ENCODE measurements around the gene TMEM11.

- TF ChIP-seq CTCF (IDR thresholded peaks at IDR 0.05; ENCODE audit: low read depth, low read length, missing input control) = no peak
- TF ChIP-seq, protein P1, sequence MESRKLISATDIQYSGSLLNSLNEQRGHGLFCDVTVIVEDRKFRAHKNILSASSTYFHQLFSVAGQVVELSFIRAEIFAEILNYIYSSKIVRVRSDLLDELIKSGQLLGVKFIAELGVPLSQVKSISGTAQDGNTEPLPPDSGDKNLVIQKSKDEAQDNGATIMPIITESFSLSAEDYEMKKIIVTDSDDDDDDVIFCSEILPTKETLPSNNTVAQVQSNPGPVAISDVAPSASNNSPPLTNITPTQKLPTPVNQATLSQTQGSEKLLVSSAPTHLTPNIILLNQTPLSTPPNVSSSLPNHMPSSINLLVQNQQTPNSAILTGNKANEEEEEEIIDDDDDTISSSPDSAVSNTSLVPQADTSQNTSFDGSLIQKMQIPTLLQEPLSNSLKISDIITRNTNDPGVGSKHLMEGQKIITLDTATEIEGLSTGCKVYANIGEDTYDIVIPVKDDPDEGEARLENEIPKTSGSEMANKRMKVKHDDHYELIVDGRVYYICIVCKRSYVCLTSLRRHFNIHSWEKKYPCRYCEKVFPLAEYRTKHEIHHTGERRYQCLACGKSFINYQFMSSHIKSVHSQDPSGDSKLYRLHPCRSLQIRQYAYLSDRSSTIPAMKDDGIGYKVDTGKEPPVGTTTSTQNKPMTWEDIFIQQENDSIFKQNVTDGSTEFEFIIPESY (IDR thresholded peaks at IDR 0.05) = no peak
- no peak for TF ChIP-seq EGR1 (IDR thresholded peaks at IDR 0.05; ENCODE audit: low read depth in 2 of 2)
- no peak for TF ChIP-seq JUND (IDR thresholded peaks at IDR 0.05)
- no peak for TF ChIP-seq HNF4A (conservative IDR thresholded peaks at IDR 0.05)
- no peak for TF ChIP-seq GABPA (IDR thresholded peaks at IDR 0.05 in 1 of 2, conservative IDR thresholded peaks at IDR 0.05 in 1 of 2)
- TF ChIP-seq RAD21 (IDR thresholded peaks at IDR 0.05) = no peak
- no peak for TF ChIP-seq SP1 (IDR thresholded peaks at IDR 0.05)
- TF ChIP-seq, protein P2, sequence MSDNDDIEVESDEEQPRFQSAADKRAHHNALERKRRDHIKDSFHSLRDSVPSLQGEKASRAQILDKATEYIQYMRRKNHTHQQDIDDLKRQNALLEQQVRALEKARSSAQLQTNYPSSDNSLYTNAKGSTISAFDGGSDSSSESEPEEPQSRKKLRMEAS (IDR thresholded peaks at IDR 0.05) = no peak
Observed at GRCh38 chr17:21194703-21195102, 19.3 kb downstream of the TMEM11 start.

All from liver (tissue), 3 donors.